ENCODE measurements around the gene SLC35E2B.
A peak's percentile ranks its signal among the peaks of the same experiment; 100 is the strongest.

The SLC35E2B gene

GRCh38 chr1:1623631-1624442 lies 68.8 kb downstream of the SLC35E2B start:
- DNase-seq (ENCODE audit: low read depth), result no peak

- DNase-seq (ENCODE audit: low read depth), result no peak
These were observed 69.4 kb downstream of the SLC35E2B start for GRCh38 chr1:1623181-1623630.

GRCh38 chr1:1622788-1623094 lies 69.9 kb downstream of the SLC35E2B start:
- DNase-seq (ENCODE audit: low read depth), result no peak

GRCh38 chr1:1622010-1622787 lies 70.4 kb downstream of the SLC35E2B start:
- no peak for DNase-seq (ENCODE audit: low read depth)

GRCh38 chr1:1621173-1622009 lies 71.2 kb downstream of the SLC35E2B start:
- DNase-seq (ENCODE audit: low read depth), result no peak

- DNase-seq (ENCODE audit: low read depth), result no peak
These were observed 72.0 kb downstream of the SLC35E2B start for GRCh38 chr1:1620433-1621139.

GRCh38 chr1:1619917-1620361 lies 72.7 kb downstream of the SLC35E2B start:
- DNase-seq (ENCODE audit: low read depth), result no peak

GRCh38 chr1:1618396-1619068 lies 74.1 kb downstream of the SLC35E2B start:
- no peak for DNase-seq (ENCODE audit: low read depth)

- DNase-seq (ENCODE audit: low read depth), result no peak
These were observed 74.7 kb downstream of the SLC35E2B start for GRCh38 chr1:1617925-1618324.

GRCh38 chr1:1617516-1617915 lies 75.1 kb downstream of the SLC35E2B start:
- no peak for DNase-seq (ENCODE audit: low read depth)

- no peak for DNase-seq (ENCODE audit: low read depth)
These were observed 75.8 kb downstream of the SLC35E2B start for GRCh38 chr1:1616838-1617237.

- DNase-seq (ENCODE audit: low read depth), result peak; percentile 47
These were observed 76.4 kb downstream of the SLC35E2B start for GRCh38 chr1:1616045-1616790.

GRCh38 chr1:1615256-1616044 lies 77.1 kb downstream of the SLC35E2B start, which contains the start of gene MIB2:
Gene MIB2 (plus strand): TSS chr1:1615500. CDS start chr1:1623453, 7,953 bp downstream.
- peak; percentile 93 for DNase-seq (ENCODE audit: low read depth)

- DNase-seq (ENCODE audit: low read depth), result no peak
These were observed 77.7 kb downstream of the SLC35E2B start for GRCh38 chr1:1614954-1615255.

GRCh38 chr1:1614204-1614953 lies 78.2 kb downstream of the SLC35E2B start:
- peak; percentile 61 for DNase-seq (ENCODE audit: low read depth)

- no peak for DNase-seq (ENCODE audit: low read depth)
These were observed 79.0 kb downstream of the SLC35E2B start for GRCh38 chr1:1613509-1614082.

GRCh38 chr1:1612104-1612400 lies 80.5 kb downstream of the SLC35E2B start:
- no peak for DNase-seq (ENCODE audit: low read depth)

GRCh38 chr1:1610796-1611195 lies 81.8 kb downstream of the SLC35E2B start:
- DNase-seq (ENCODE audit: low read depth), result no peak
